ENCODE results near the gene UNKL.

The UNKL gene

DNA sequence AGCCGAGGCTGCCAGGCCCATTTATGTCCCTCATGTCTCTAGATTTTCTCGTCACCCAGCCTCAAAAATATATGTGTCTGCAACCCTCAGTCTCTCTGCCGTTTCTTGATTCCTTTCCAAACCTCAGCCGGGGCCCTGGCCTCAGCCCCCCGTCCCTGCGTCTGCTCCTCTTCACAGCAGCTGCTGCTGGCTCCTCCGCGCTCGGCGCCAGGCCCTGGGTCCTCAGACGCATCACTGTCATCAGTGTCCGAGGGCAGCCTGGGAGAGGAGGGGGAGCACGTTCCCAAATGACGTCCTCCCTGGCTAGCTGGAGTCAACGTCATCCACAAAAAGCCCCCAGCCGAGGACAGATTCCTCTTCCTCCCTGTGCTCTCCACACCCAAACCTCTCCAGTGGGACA lies 65.2 kb downstream of the UNKL start:
- no peak for FAIRE-seq

DNA sequence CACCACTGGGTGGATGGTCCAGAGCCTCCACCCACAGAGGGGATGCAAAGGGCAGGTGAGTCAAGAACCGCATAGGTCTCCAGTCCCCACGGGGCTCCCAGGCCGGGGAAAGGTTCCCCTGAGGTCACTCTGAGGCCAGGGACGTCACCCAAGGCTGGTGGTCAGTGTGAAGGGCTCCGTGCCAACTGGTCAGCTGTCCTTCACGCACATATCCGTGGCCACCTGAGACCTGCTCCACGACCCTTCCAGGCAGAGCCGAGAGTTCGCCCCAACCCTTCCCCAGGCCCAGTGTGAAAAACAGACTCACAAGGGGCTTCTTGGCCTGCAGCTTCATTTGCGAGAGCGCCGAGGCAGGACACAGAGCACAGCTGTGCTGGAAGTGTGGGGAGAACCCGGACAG lies 65.6 kb downstream of the UNKL start:
- no peak for FAIRE-seq

DNA sequence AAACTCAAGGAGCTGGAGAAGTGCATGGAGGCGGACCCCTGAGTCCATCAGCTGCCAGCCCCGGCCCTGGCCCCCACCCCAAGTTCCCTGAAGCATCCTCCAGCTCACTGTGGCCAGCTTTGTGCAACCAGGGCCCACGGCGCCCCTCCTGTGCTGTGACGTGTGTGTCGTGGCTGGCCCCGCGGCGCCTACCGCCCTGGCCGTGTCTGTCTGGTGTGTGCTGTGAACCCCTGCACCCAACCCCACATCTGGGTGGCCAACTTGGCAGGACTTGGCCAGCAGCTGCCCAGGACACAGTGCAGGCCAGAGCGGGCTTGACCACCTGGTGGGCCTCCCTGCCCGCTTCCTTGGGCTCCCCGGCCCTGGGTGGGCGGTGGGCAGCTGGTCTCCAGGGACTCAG lies 66.1 kb downstream of the UNKL start:
- FAIRE-seq = no peak

DNA sequence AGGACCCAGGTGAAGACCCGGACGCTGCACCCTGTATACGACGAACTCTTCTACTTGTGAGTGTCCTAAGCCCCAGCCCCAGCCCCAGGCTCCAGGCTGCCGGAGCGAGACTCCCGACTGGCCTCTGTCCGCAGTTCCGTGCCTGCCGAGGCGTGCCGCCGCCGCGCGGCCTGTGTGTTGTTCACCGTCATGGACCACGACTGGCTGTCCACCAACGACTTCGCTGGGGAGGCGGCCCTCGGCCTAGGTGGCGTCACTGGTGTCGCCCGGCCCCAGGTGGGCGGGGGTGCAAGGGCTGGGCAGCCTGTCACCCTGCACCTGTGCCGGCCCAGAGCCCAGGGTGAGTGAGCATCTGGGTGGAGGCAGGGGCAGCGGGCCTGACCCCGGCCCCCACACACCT lies 66.5 kb downstream of the UNKL start:
- no peak for FAIRE-seq

DNA sequence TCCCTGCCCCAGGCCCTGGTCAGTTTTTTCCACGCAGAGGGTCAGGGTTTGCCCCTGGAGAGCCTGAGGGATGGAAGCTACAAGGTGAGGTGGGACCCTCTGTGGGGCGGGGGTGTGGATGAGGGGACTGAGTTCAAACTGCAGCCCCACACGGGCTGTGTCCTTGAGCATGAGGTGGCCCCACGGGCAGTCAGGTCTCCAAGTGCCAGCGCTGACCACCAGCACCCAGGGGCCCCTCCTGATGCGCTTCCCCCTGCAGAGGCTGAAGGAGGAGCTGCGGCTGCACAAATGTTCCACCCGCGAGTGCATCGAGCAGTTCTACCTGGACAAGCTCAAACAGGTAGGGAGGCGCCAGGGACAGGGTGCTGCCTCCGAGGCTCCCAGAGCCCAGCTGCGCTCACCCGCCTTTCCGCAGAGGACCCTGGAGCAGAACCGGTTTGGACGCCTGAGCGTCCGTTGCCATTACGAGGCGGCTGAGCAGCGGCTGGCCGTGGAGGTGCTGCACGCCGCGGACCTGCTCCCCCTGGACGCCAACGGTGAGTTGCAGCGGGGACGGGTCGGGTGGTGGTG lies 67.1 kb downstream of the UNKL start:
- no peak for FAIRE-seq

DNA sequence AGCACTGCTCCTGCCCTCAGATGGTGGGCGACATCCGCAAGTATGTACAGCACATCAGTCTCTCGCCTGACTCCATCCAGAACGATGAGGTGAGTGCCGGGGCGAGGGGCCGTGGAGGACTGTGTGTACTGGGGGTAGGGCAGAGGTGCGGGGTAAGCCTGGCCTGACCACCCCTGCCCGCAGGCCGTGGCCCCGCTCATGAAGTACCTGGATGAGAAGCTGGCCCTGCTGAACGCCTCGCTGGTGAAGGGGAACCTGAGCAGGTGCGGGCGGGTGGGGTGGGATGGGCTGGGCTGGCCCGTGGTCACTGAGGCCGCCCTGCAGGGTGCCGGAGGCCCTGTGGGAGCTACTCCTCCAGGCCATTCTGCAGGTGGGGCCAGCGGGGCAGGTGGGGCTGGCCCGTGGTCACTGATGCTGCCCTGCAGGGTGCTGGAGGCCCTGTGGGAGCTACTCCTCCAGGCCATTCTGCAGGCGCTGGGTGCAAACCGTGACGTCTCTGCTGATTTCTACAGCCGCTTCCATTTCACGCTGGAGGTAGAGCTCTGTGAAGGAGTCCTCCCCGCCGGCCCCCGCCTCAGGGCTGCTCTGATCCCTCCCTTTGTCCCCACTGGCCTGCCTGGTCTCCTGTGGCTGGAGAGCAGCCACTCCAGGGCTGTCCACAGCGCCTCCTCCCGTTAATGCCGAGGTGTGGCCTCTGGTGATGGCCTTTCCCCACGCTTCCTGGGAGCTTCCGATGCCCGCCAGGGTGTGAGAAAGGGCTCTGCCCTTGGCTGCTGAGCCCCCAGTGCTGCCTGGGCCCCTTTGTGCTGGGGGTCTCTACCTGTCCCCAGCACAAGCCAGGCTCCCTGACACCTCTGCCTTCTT lies 67.8 kb downstream of the UNKL start:
- no peak for FAIRE-seq

DNA sequence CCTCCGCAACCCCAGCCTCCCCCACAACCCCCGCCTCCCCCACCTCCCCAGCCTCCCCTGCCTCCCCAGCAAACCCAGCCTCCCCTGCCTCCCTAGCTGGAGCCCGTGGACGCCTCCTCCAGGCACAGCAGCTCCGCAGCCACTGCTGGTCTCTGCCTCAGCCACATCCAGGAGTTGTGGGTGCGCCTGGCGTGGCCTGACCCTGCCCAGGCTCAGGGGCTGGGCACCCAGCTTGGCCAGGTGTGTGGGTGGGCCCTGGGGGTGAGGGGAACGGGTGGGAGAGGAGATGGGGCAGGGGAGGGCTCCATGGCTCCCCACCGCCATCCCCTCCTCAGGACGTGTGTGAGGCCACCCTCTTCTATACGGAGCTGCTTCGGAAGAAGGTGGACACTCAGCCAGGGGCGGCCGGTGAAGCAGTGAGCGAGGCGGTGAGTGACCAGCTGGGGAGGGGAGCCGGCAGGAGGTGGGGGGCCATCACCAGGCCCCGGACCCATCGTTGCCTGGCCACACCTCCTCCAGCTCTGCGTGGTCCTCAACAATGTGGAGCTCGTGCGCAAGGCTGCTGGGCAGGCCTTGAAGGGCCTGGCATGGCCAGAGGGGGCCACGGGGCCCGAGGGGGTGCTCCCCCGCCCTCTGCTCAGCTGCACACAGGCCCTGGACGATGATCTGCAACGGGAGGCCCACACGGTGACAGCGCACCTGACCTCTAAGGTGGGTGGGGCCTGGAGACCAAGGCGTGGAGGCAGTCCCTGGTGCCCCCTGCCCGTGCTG lies 68.7 kb downstream of the UNKL start:
- no peak for FAIRE-seq

DNA sequence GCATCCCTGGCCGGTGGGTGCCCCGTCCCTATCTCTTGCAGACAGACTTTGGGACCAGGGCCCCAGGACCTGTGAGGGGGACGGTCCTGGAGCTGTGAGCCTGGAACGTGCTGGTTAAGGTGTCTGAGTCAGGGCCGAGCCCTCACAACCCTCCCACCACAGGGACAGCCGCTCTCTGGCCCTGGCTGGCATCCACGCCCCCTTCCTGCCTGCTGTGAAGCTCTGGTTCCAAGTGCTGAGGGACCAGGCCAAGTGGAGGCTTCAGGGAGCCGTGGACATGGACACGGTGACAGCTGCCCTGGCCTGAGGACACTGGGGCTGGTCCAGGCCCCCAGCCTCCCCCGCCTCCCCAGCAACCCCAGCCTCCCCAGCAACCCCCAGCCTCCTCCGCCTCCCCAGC lies 69.4 kb downstream of the UNKL start:
- no peak for FAIRE-seq

DNA sequence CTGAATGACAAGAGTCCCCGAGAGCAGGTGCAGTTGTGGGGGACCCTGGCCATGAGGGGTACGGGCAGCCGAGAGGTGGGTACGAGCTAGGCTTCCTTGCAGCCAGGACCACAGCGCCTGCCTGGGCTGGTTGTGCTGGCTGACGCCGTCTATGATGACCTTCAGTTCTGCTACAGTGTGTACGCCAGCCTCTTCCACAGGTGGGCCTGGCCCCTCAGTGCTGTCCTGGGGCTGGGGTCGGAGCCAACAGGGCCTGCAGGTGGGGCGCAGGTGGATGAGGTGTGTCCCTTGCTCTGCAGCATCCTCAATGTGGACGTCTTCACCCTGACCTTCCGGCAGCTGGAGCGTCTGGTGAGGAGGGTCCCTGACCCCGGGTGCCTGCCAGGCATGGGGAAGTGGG lies 70.0 kb downstream of the UNKL start:
- FAIRE-seq = no peak

DNA sequence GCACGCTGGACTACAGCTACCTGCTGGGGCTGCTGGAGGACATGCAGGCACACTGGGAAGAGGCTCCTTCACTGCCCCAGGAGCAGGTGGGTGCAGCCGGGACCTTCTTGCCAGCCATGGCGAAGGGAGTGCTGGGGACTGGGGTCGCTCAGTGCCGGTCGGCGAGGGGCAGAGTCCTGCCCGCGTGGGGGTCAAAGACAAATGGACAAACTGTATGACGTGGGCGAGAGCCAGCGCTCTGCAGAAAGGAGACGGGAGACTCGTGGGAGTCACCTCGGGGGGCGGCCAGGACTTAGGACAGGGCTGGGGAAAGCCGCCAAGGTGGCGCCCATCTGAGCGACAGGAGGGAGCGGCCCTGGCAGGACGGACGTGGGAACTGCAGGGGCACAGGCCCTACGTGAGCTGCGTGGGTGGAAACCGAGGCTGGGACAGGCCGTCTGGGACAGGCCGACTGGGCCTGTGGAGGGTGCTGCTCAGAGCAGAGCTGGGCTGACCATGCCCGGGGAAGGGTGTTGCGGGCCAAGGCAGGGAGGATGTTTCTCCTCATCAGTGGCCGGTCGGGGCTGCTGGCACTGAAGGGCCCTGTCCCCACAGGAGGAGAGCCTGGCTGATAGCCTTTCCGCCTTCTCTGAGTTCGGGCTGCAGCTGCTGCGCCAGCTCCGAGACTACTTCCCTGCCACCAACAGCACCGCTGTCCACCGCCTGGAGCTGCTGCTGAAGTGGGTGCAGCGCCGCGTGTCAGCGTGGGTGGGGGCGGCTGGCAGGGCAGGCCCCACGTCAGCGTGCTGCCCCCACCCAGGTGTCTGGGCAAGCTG lies 70.9 kb downstream of the UNKL start:
- no peak for FAIRE-seq

DNA sequence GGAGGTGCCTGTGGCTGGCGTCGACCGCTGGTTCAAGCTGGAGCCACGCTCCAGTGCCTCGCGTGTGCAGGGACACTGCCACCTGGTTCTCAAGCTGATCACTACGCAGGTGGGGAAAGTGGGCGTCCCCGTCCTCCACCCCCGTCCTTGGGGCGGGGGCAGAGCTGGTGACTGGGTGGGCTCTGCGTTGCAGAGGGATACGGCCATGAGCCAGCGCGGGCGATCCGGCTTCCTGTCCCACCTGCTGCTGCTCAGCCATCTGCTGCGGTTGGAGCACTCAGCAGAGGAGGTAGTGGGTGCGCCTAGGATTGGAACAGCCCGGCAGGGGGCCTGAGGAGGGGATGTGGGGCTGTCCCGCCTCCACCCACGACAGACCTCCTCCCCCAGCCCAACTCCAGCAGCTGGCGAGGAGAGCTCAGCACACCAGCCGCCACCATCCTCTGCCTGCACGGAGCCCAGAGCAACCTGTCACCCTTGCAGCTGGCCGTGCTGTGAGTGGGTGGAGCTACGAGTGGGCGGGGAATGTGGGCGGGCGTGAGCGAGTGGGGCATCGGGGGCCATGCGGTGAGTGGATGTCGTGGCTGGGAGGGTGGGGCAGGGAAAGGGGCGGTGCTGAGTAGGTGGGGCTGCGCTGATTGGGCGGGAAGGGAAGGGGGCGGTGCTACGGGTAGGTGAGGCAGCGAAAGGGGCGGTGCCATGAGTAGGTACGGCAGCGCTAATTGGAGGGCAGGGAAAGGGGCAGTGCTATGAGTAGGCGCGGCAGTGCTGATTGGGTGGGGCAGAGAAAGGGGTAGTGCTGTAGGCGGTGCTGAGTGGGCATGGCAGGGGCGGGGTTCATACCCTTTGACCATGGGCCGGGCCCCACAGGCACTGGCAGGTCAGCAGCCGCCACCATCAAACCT lies 71.7 kb downstream of the UNKL start:
- no peak for FAIRE-seq

DNA sequence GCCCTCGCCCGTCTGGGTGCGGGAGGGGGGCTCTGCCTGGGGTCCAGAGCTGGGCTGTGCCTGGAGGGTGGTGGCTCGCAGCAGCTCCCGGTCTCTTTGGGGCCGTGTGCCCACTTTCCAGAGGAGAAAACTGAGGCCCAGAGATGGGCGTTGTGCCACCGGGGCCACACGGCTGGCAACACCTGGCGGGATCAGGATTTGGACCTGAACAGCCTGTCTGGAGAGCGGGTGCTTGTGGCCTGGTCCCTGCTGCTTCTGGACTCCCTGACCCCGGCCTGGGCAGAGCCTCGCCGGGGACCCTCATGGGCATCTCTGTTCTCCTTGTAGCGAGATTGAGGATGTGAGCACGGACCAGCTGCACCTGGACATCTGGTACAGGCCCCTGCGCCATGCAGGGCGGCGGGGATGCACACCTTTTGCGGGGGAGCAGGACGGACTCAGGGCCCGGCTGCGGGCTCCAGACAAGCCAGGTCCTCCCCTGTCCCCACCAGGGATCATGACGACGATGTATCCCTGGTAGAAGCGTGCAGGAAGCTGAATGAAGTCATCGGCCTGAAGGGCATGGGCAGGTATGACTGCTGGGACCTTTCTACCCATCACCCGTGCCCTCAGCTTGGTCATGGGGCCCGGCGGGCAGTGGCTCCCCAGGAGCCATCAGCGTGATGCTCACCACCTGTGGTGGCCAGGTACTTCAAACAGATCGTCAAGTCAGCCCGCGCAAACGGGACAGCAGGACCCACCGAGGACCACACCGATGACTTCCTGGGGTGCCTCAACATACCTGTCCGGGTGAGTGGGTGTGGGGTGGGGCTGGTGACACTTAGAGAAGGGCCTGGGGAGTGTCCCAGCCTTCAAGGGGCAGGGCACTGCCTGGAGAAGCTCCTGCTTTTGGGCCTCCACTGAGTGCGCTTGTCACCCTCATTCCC lies 72.7 kb downstream of the UNKL start:
- FAIRE-seq = no peak

DNA sequence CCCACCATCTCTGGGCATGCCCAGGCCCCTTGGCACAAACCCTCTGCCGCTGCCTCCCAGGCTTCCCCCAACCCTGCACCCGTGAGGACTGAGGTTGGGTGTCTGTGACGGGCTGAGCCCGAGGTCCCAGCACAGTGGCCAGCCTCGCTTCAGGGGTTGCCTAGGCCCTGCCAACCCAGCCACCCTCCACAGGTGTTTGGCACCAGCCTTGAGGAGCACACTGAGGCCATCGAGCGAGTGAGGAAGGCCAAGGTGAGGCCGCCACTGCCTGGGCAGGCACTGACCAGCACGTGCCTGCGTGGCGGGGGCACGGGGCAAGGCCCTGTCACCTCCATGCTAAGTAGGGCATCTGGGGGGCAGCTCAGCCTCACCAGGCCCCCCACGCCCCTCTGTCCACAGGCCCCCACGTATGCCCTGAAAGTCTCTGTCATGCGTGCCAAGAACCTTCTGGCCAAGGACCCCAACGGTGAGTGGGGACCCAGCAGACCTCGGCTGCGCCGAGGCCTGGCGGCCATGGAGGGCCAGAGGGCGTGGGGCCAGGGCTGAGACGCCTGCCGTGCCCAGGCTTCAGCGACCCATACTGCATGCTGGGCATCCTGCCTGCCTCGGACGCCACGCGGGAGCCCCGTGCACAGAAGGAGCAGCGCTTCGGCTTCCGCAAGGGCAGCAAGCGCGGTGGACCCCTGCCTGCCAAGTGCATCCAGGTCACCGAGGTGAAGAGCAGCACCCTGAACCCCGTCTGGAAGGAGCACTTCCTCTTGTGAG lies 73.6 kb downstream of the UNKL start:
- FAIRE-seq = no peak

DNA sequence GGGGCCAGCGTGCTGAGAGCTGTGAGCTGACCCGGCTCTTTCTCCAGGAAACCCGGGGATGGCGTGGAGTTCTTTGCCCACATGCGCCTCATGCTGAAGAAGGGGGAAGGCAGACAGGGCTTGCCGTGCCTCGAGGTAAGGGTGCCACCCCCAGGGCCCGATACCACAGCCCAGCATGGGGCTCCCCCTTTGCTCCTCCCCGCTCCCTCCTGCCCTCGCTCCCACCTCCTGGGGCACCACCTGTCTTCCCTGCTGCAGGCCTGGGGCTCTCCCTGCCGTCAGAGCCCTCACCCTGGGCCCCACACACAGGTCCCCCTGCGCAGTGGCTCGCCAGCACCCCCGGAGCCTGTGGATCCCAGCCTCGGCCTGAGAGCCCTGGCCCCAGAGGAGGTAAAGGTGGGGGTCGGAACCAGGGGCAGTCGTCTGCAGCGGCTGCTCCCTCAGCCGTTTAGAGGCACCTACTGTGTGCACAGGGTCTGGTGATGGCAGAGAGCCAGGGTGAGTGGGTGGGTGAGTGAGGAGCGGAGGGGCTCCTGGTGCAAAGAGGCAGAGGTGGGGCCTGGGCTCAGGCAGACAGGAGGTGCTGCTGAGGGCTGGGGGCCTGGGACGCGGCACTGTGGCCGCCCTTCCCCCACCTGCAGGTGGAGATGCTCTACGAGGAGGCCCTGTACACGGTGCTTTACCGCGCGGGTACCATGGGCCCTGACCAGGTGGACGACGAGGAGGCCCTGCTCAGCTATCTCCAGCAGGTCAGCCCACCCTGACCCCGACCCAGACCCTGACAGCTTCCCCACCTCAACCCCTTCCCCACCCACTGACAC lies 75.4 kb downstream of the UNKL start:
- no peak for FAIRE-seq

DNA sequence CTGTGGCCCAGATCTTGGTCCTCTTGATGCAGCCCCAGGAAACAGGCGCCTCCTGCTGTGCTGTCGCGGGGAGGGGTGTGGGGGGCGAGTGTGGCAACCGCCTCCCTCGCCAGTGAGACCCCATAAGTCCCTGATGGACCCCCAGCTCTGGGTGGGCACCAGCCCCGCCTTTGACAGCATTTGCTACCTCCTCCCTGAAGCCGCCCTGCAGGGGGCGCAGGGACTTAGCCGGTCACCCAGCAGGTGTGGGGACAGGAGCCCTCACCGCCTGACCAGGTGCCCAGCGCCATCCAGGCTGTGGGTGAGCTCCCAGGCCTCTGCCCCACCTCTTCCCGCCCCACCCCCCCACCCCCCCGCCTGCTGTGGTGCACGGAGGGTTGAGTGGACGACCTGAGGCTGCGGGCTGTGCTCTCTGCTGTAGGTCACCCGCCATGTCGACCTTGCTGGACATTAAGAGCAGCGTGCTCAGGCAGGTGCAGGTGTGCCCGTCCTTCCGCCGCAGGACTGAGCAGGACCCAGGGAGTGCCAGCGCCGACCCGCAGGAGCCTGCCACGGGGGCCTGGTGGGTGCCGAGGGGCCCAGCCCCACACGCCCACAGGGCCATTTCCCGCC lies 76.3 kb downstream of the UNKL start:
- no peak for FAIRE-seq

DNA sequence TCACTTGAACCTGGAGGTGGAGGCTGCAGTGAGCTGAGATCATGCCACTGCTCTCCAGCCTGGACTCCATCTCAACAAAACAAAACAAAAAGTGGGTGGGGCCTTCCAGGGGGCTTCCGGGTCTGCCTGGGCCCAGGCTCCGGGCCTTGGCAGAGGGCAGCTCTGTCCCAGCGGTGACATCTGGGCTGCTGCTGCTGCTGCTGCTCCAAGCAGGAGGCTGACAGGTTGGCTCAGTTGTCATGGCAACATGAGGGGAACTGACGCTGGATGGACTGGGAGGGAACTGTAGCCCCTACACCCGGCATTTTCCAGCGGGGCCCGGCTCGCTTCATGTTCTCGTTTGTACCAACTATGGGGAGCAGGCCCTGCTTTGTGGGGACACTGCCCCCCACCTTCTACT lies 77.0 kb downstream of the UNKL start:
- FAIRE-seq = no peak

DNA sequence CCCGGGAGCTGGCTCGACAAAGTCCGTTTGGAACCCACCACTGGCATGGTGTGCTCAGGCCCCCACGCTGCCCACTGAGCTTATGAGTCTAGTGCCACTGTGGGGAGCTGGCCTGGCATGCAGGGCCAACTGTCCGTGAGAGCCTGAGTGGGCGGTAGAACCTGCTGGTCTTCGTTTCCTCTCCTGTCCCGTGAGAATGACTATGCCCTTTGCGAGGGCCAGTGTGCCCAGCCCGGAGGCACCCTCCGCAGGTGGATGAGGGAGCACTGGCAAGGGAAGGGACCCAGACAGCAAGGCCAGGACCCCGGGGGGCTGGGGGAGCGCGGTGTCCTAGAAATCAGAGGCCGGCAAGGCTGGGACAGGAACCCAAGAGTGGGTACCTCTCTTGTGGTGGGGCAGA lies 77.9 kb downstream of the UNKL start:
- no peak for FAIRE-seq

DNA sequence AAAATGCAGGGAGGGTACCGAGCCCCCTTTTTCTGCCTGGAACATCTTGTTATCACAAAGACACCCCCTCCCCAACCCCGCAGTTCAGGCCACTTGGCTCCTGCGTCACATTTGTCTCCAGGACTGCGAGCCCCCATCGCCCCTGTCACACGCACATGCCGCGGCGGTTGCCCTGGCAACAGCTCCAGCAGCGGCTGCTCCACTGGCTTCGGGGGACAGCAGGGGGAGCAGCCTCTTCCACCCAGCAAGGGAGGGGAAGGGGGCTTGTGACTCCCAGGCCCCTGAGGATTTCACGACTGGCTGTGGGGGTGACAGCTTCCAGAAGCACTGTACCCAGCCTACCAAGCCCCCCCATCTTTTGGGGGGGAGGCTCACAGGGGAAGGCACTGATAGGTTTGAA lies 78.5 kb downstream of the UNKL start:
- no peak for FAIRE-seq
